Inflammatory macrophage treated with lipopolysaccharide for 4 hours (primary cell): ENCODE measurements around the gene SERPINA1.

ENCODE experiments used
- DNase-seq: peaks from one replicate; pipeline ENCODE4 v3.0.0-alpha.2; 2020

The SERPINA1 gene

DNA sequence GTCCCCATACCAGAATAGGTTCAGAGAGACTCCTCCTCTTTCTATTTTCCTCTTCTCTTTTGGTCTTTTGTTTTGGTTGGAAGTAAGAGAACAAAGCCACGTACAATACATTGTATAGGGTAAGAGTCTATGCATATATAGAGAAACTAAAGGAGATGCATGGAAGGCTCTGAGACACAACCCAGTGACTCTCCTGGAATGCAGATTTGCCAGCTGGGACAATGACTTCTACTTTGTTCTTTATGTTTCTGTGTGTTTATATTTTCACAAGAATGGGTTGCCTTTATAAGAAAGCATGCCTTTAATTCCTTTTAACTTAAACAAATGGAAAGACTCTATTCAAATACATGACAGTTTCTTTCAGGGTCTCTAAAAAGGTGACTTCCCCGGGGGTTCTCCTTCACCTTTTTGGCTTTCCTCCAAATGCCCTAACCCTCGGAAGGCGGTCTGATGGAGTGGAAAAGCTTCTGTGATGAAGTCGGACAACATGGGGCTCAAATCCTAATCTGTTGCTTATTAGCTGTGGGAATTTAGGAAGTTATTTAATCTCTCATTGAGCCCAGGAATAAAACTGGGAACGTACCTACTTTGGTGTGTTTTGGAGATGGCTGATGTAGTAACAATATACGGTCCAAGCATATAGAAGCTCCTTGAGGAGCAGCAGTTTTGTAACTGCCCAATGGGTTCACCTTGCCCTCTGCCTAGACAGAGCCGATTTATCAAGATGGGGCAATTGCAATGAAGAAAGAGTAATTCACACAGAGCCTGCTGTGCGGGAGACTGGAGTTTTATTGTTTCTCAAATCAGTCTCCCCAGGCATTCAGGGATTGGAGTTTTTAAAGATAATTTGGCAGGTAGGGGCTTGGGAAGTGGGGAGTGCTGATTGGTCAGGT, 9.1 kb upstream of the SERPINA1 start:
- no peak for DNase-seq

GRCh38 chr14:94396628-94397225, 8.3 kb upstream of the SERPINA1 start:
- no peak for DNase-seq

- DNase-seq, result peak; percentile 64
Observed at GRCh38 chr14:94395888-94396574, 7.6 kb upstream of the SERPINA1 start.

GRCh38 chr14:94395282-94395887, 7.0 kb upstream of the SERPINA1 start:
- peak; percentile 95 for DNase-seq

GRCh38 chr14:94394581-94395207, 6.3 kb upstream of the SERPINA1 start:
- DNase-seq, result peak; percentile 99

DNA sequence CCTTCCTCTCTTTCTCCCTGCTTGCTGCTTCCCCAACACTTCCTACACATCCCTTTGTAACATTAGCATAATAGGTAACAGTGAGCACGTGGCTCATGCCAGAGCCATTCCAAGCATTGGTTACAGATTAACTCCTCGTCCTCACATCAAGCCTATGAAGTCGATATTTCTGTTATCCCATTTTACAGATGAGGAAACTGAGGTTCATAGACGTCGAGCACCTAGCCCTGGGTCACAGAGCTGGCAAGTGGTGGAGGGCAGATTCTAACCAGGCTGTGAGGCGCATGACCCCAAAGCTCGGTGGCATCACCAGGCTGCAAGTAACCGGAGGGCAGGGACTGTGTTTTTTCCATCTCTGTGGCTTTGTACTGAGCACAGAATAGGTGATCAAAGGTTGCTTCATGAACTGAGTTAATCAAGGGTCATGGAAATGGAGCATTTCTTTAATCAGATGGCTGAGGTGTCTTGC, 5.7 kb upstream of the SERPINA1 start:
- no peak for DNase-seq

- DNase-seq, result no peak
Observed at GRCh38 chr14:94393474-94393873, 5.1 kb upstream of the SERPINA1 start.

DNA sequence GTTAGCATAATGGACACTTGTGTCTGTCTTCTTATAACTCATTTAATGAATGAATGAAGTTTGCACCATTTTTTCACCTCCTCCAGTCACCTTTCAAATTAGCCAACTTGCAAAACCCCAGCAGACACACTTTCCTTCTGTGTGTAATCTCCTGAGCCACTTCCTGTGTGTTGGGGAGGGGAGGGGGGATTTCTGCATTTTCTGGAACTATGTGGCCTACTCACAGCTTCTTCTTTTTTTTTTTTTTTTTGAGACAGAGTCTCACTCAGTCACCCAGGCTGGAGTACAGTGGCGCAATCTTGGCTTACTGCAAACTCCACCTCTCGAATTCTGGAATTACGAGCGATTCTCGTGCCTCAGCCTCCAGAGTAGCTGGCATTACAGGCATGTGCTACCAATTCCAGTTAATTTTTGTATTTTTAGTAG, 4.1 kb upstream of the SERPINA1 start:
- DNase-seq, result peak; percentile 97

- DNase-seq, result peak; percentile 72
Observed at GRCh38 chr14:94391281-94391975, 3.0 kb upstream of the SERPINA1 start.

DNA sequence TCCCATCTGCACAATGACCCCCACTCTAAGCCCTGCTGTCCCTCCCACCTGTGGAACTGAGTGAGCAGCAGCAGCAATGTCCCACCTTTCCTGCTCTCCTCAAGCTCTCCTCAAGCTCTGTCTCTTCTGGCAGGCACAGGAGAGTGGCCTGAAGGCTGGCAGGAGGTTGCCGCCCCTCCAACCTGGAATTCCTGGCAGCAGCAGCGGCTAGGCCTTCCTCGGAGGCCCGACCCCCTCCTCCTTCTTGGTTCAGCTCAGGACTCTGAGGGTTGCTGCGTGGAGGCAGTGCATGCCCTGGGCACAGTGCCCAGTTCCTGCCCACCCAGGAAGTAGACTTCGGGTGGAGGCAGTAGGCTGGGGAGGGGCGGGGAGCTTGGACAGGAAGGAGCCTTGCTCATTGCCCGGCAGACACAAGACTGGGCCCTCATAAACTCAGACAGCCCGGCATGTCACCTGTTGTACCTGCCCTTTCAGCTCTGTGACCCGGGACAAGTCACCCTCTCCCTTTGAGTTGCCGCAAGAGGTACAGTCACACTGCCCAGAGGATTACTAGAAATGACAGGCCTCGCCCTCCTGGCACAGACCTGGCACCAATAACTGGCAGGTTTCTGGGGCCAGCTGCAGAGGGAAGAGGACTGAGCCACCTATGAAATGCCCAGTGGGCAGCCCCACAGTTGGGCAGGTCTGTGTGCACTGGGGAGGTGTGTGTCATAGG, 2.1 kb upstream of the SERPINA1 start:
- peak; percentile 91 for DNase-seq

- DNase-seq, result no peak
Observed at GRCh38 chr14:94389731-94390371, 1.4 kb upstream of the SERPINA1 start.

GRCh38 chr14:94389104-94389469, 685 bp upstream of the SERPINA1 start:
- DNase-seq, result no peak

DNA sequence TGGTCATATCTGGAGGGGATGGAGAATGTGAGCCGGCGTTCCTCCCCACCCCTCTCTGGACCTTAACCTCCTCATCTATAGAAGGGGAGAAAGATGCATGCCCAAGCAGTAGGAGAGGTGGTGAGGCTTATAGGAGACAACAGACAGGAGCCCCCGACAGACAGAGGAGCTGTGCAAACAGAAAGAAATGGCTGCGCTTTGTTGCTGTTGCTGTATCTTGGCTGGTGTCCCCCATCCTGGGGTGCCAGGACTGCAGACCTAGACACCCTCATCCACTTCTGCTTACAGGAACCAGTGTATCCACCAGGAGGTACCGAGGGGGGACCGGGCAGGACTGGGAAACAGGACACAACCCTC, 397 bp downstream of the SERPINA1 start:
- no peak for DNase-seq

DNA sequence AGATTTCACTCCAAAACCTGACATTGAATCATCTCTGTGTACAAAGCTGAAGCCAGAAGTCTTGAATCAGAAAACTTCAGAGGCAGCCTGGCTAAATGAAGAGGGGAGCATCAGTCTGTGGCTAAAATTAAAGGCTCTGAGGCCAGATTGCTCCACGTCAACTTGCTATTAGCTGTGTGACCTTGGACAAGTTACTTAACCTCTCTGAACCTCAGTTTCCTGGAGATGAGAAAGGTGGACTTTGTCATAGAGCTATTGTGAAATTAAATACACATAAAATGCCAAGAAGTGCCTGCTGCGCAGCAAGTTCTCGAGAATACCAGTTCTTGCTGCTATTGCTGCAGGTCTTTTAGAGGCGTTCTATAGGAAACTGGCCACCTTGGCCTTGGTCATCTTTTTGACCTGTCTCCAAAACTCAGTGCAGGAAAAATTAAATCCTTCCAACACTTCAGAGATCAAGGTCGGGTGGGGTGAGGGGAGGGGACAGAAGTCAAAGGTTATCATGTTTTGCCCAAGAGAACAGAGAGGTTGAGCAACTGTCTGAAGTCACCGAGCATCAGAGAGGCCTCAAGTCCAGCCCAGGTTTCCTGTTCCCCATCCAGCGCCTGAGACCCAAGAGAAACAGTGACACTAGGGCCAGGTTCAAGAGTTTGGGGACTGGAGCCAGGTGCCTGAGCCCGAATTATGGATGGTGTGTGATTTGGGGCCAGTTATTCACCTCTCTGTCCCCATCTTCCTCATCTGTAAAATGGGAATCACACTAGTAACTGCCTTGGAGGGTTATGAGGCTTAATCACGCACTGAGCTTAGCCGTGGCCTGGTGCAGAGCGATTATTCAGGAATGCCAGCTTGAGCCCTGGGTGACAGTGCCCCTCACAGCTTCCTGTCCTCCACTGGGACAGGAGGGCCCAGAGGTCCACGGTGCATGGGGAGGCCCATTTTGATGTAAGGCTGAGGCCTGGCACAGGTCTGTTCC, 1.1 kb downstream of the SERPINA1 start:
- DNase-seq, result peak; percentile 86

DNA sequence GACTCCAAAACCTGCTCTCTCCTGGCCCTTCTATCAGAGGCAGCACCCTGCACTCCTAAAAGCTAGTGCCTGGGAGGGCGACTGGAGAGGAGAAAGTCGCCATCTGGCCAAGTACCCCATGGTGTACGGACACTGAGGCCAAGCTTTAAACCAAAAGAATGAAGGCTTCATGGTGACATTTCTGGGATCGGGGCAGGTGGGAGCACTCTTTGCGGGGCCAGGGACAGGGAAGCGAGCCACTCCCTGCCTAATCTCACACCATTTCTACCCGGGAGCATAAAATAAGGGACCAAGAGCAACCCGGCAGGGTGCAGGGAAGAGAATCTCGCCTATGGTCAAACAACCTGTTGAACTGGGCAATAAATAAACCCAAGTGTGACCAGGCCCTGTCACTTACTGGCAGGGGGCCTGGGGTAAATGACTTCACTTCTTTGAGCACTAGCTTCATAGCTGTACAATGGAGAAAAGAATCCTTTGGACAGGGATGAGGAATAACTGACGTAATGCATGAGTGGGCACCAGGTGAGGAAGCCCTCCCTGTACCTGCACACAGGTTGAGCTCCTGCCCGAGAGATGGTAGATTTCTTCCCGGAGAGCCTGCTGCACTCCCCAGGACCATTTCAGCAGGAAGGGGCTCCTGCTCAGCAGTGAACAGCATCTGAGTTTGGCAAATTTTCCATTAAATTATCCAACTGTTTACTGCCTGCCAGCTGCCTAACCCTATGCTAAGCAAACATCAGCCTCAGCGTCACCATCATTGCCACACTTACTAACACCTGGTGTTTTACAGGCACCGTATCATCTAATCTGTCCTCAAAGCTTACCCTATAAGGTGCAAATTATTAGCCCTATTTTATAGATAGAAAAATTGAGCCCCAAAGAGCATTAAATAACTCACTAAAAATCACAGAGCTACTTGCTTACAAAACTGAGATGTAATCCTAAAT, 2.0 kb downstream of the SERPINA1 start:
- DNase-seq, result no peak

- no peak for DNase-seq
Observed at GRCh38 chr14:94385553-94386057, 2.8 kb downstream of the SERPINA1 start.

- no peak for DNase-seq
Observed at GRCh38 chr14:94384342-94384741, 4.1 kb downstream of the SERPINA1 start.

DNA sequence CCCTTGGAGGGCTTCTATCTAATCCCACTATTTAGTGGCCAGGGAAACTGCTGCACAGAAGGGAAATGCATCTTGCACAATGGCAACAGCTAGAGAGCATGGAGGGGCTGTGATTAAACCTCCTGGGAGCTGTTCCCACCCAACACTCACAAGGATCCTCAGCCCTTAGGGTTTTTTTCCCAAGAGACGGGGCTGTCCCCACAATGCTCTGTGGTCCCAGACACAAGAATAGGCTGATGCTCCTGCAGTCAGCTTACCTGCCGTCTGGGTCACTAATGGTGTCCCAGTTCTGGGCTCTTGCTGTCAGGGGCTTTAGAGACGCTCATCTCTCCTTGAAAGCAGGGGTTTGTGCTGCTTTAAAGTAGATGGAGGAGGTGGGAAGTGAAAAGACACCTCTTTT, 4.6 kb downstream of the SERPINA1 start:
- no peak for DNase-seq
